ENCODE data around the gene LSP1.

- TF ChIP-seq EP300 (IDR thresholded peaks at IDR 0.05) (no peak), POLR2AphosphoS5 (IDR thresholded peaks at IDR 0.05) (no peak), CTCF (IDR thresholded peaks at IDR 0.05) (no peak)
Observed at GRCh38 chr11:1872267-1872985, 19.5 kb downstream of the LSP1 start.

Data from stomach (tissue), 4 donors.